Activated CD4-positive, alpha-beta memory T cell treated with anti-CD3 and anti-CD28 coated beads for 36 hours (primary cell): Measurements from ENCODE around the gene ULK2. TPM values are rescaled to one million over a fixed set of nuclear protein-coding genes. Genes with fewer than 3 reads are reported as not detected.
"Not testable (repeated sequence)": the region's sequence is repeated elsewhere in the genome, so short reads cannot be mapped to it uniquely, and the experiment has no call there.

Experiments
- CTCF ChIA-PET: fragments of 350-600 bp; sonication (Branson Sonifier 250); formaldehyde crosslinking; loops from one replicate; lab custom pipeline; 2021; ENCODE audit warnings: antibody characterized with exemption, inconsistent platforms; lab: Charles Lee
- POLR2A ChIA-PET: fragments of 350-600 bp; sonication (Branson Sonifier 250); formaldehyde crosslinking; loops from one replicate; lab custom pipeline; 2021; ENCODE audit warnings: antibody characterized with exemption; lab: Charles Lee
- DNase-seq: peaks from one replicate; pipeline ENCODE4 v3.0.0-alpha.2; 2020
- H3K27ac Mint-ChIP-seq: one replicate; pipeline ENCODE4 v1.8.0; 2021; ENCODE audit warnings: mixed read lengths
- H3K27me3 Mint-ChIP-seq: one replicate; pipeline ENCODE4 v1.8.0; 2021; ENCODE audit warnings: mixed read lengths
- H3K36me3 Mint-ChIP-seq: one replicate; pipeline ENCODE4 v1.8.0; 2021; ENCODE audit warnings: mixed read lengths
- H3K4me1 Mint-ChIP-seq: one replicate; pipeline ENCODE4 v1.8.0; 2021; ENCODE audit warnings: low read depth, mixed read lengths
- H3K4me3 Mint-ChIP-seq: one replicate; pipeline ENCODE4 v1.8.0; 2021; ENCODE audit warnings: mild to moderate bottlenecking, mixed read lengths
- H3K9me3 Mint-ChIP-seq: one replicate; pipeline ENCODE4 v1.8.0; 2021; ENCODE audit warnings: mixed read lengths
- intact Hi-C: fragments of 100-400 bp; cut with micrococcal nuclease; formaldehyde crosslinking; loops from one replicate; pipeline ENCODE4 v1.15.1; 2023
- total RNA-seq, 2 experiments: library from RNA; stranded (reverse); gene quantifications; one replicate each; pipeline ENCODE4 v1.2.3, GENCODE V29; 2021

Gene ULK2
- total RNA-seq, result 10 to 100 TPM; 11.7 to 12.7 TPM

DNA sequence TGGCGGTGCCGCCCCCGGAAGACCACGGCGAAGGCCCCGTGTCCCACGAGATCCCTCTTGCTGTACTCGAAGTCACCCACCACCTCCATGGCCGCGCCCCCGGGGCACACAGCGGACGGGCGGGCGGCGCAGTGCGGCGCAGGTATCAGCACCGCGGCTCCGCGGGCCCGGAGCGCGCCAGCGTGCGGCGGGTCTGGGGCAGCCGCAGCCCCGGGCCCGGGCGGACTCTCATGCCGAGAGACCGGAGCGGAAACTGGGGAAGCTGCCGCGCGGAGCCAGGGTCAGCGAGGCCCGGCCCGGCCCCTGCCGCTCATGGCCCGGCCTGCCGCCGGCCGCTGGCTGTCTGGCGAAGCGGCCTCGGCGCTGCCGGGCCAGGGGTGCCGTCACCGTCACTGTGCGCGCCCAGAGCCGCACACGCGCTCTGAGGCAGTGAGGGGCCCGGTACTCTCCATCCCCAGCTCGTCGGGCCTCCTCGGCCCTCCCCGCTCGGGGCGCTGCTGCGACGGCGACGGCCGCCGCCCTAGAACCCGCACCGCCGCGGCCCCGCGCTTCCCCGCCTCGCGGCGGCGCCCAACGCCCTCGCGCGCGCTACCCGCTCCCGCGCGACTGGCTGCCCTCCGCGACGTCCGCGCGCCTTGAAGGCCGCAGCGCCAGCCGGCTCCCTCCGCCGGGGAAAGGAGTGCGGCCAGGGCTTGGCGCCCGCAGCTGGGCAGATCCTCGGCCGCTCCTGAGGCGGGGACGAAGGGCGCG lies at the start of gene ULK2:
ULK2 (minus strand) TSS at position 608 of the 750 bp plus-strand sequence; CDS start at position 89, 519 bp downstream.
- Mint-ChIP-seq H3K27me3 (no peaks in the 10 kb centered on the region), H3K4me3 (peak within 1 kb of the TSS; percentile 80), H3K36me3 (peaks cover 2% of the 10 kb centered on the region), H3K4me1 (peaks cover 11% of the 10 kb centered on the region), H3K27ac (peak within 1 kb of the TSS; percentile 13), H3K9me3 (no peaks in the 10 kb centered on the region)
- intact Hi-C loops, result loop anchor here (5.0 to 10.0 kb wide), 2 partner anchors 80 to 353 kb away; no protein-coding TSS in a partner anchor
- ChIA-PET POLR2A (interaction anchor here (0.8 to 1.2 kb wide), 3 partner anchors 9 to 110 kb away, joined by 3 to 5 read pairs (median 3); partner anchors contain the start of gene AKAP10), CTCF (no interaction called here)
- DNase-seq, result peak; percentile 56

DNA sequence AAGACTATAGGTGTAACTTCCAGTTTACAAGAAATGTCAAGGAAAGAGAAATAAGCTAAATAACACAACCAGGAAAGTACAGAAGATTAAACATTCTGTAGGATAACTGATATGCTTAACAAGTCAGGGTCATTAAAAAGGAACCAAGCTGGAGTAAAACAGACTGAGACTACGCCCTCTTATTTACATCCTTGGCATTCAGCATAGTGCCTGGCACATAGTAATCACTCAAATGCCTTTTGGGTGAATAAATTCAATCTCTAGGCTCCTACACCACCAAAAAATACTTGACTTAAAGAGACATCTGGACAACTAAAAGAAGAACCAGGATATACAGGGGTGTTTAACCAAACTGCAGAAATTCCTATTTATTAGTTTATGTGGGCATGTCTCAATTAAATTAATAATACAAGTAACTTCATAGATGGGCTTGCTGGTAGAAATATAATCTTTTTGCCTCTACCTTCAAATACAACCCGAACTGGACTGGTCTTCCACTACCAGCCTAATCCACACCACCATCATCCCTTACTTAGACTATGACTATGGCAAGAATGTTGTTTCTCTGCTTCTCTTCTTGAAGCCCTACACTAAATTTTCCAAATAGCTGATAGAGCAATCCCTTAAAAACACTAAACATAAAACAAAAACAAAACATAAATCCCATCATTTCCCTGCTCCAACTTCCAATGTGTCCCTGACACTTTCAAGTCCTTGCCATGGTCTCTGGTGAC lies 47.7 kb upstream of the ULK2 start:
- Mint-ChIP-seq H3K36me3 (peaks cover 32% of the 10 kb centered on the region), H3K9me3 (no peaks in the 10 kb centered on the region), H3K27me3 (no peaks in the 10 kb centered on the region), H3K4me1 (no peaks in the 10 kb centered on the region), H3K27ac (no peak overlapping the region), H3K4me3 (no peak overlapping the region)
- ChIA-PET CTCF (no interaction called here), POLR2A (no interaction called here)
- intact Hi-C loops, result no loop called here
- DNase-seq, result no peak

DNA sequence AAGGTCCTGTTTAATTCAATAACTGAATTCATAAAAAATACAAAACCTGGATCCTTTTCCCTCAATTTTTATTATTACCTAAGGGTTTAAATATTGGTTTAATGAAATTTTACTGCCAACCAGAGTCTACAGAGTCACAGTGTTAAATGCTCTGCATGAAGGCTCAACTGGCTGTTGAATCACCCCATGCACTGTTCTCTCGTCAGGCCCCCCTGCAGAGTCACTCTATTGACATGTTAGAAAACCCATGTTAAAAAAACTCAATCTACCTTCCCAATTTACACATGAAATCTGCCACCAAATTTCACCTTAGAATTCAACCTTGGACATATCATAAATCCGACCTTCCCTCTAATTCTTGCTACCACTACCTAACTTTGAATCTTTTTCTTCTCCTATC lies 43.3 kb upstream of the ULK2 start:
- no peak overlapping the region for H3K4me3 Mint-ChIP-seq
- no peaks in the 10 kb centered on the region for H3K4me1 Mint-ChIP-seq
- CTCF ChIA-PET, result no interaction called here
- DNase-seq, result no peak
- no peaks in the 10 kb centered on the region for H3K27me3 Mint-ChIP-seq
- H3K36me3 Mint-ChIP-seq, result peaks cover 42% of the 10 kb centered on the region
- POLR2A ChIA-PET, result no interaction called here
- no peak overlapping the region for H3K27ac Mint-ChIP-seq
- intact Hi-C loops, result no loop called here
- H3K9me3 Mint-ChIP-seq, result no peaks in the 10 kb centered on the region

DNA sequence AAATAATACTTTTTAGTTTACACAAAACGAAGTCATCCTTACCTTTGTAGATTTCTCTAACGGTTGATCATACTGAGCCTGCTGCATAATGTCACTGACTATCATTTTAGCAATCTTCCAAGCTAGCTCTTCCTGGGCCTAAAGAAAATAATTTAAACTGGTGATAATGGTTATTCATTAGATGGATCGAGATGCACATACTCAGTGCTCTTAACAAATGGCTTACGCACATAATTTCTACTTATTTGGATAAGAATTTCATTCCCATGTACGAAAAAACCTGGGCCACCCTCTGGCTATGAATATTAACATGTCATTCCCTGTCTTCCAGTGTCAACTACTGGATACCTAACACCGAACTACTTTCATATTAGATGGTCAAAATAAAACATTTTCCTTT lies 41.4 kb upstream of the ULK2 start:
- POLR2A ChIA-PET, result no interaction called here

DNA sequence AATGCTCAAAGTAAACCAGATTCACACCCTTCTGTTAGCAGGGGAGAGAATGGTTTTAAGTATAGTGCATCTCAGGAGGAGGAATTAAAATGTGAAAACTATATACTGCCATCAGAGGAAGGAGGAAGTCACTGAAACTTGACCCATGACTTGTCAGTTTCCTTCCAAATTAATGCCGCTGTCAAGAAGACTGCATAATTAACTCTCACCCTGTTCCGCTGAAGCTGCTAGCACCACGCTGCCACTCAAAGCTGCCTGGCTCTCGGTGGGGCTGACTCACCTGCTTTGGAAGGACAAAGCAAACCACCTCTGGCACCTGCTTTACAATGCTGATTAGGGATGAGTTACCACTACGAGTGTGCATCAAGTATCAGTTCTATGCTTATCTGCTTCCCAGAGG lies 37.8 kb upstream of the ULK2 start:
- Mint-ChIP-seq H3K9me3 (no peaks in the 10 kb centered on the region), H3K4me3 (no peak overlapping the region), H3K36me3 (peaks cover 45% of the 10 kb centered on the region), H3K27ac (no peak overlapping the region), H3K4me1 (no peaks in the 10 kb centered on the region), H3K27me3 (no peaks in the 10 kb centered on the region)
- intact Hi-C loops, result no loop called here
- CTCF ChIA-PET, result no interaction called here
- DNase-seq, result no peak
- POLR2A ChIA-PET, result no interaction called here

More for the DNA sequence above, 41.4 kb upstream of the ULK2 start:
- CTCF ChIA-PET, result no interaction called here
- Mint-ChIP-seq H3K36me3 (peaks cover 51% of the 10 kb centered on the region), H3K4me1 (no peaks in the 10 kb centered on the region), H3K27me3 (no peaks in the 10 kb centered on the region), H3K9me3 (no peaks in the 10 kb centered on the region), H3K4me3 (no peak overlapping the region), H3K27ac (no peak overlapping the region)
- no peak for DNase-seq
- intact Hi-C loops, result no loop called here

DNA sequence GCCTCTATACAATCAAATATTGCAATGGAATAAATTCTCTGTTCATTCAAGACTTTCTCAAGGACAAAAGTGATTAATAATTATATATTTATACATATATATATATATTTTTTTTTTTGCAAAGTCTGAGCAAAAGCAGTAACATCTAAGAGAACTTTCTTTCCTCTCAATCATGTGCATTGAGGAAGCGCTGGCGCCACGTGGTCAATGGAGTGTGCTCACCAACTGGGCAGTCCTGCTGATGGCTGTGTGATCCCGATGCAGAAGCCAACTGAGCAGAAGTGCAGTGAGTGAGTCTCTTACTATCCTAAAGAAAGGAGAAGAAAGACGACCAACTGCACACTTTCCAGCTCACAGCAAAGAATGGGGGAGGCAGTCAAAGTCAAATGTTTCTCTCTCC lies 37.2 kb upstream of the ULK2 start:
- no peak for DNase-seq
- Mint-ChIP-seq H3K4me1 (no peaks in the 10 kb centered on the region), H3K36me3 (peaks cover 44% of the 10 kb centered on the region), H3K27ac (no peak overlapping the region), H3K27me3 (no peaks in the 10 kb centered on the region), H3K9me3 (no peaks in the 10 kb centered on the region), H3K4me3 (no peak overlapping the region)
- ChIA-PET POLR2A (no interaction called here), CTCF (no interaction called here)
- intact Hi-C loops, result no loop called here

DNA sequence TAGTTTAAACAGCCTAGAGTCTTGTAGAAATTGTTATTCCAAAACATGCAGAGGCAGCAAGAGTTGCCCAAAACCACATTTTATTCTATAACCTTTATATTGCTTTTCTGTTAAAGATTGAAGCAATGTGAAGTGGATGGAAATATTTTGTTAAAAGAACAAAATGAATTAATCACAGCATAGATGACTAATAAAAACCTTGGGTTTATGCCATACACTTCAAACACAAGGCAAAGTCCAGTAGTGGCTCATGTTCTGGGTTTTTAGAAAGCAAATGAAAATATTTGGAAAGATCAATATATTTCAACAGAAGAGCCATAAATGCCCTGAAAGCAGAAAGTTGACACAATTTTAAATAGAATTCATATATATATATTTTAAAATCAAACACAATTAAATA lies 36.7 kb upstream of the ULK2 start:
- POLR2A ChIA-PET, result no interaction called here
- Mint-ChIP-seq H3K9me3 (no peaks in the 10 kb centered on the region), H3K4me1 (no peaks in the 10 kb centered on the region), H3K27me3 (no peaks in the 10 kb centered on the region), H3K4me3 (no peak overlapping the region), H3K36me3 (peaks cover 41% of the 10 kb centered on the region), H3K27ac (no peak overlapping the region)
- CTCF ChIA-PET, result no interaction called here
- intact Hi-C loops, result no loop called here
- no peak for DNase-seq

DNA sequence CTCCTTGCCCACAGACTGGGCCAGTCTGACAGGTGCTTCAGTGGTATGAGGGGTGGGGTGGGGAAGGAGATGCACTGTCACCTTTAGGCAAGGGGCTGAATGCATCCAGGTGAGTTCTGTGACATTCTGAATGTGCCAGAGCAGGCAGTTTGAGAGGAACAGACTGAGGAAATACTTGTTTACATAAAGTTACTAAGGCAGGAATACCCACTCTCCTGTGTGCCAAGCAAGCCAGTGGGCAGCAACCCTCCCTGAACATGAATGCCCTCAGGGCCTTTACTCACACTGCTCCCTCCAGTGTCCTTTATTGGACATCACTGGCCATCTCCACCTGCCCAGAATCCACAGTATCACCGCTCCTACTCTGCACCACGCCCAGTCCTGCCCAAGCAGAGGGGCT lies 33.1 kb upstream of the ULK2 start:
- H3K4me1 Mint-ChIP-seq, result no peaks in the 10 kb centered on the region
- no peak for DNase-seq
- CTCF ChIA-PET, result no interaction called here
- H3K36me3 Mint-ChIP-seq, result peaks cover 21% of the 10 kb centered on the region
- POLR2A ChIA-PET, result no interaction called here
- H3K27ac Mint-ChIP-seq, result no peak overlapping the region
- no peaks in the 10 kb centered on the region for H3K27me3 Mint-ChIP-seq
- H3K9me3 Mint-ChIP-seq, result no peaks in the 10 kb centered on the region
- intact Hi-C loops, result no loop called here
- no peak overlapping the region for H3K4me3 Mint-ChIP-seq

DNA sequence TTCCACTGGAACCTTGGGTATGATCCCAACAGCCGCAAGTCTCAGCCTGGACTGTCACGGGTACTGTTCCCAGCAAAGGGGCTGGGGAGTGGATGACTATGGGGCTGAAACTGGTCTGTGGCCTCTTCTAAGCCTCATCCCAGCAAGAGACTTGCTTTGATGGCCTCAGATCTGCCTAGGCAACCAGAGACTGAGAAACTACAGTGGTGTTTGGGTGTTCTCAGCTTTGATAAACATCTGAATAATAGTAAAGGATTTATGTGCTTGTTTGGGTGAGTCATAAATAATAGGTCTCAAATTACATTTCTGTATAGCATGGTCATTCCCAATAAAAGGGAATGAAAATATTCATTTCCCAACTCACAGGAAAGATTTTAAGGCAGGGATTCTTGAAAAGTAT lies 30.2 kb upstream of the ULK2 start:
- no peak overlapping the region for H3K27ac Mint-ChIP-seq
- no peaks in the 10 kb centered on the region for H3K27me3 Mint-ChIP-seq
- no peaks in the 10 kb centered on the region for H3K4me1 Mint-ChIP-seq
- ChIA-PET CTCF (no interaction called here), POLR2A (no interaction called here)
- H3K4me3 Mint-ChIP-seq, result no peak overlapping the region
- intact Hi-C loops, result no loop called here
- H3K36me3 Mint-ChIP-seq, result peaks cover 2% of the 10 kb centered on the region
- no peaks in the 10 kb centered on the region for H3K9me3 Mint-ChIP-seq
- no peak for DNase-seq

DNA sequence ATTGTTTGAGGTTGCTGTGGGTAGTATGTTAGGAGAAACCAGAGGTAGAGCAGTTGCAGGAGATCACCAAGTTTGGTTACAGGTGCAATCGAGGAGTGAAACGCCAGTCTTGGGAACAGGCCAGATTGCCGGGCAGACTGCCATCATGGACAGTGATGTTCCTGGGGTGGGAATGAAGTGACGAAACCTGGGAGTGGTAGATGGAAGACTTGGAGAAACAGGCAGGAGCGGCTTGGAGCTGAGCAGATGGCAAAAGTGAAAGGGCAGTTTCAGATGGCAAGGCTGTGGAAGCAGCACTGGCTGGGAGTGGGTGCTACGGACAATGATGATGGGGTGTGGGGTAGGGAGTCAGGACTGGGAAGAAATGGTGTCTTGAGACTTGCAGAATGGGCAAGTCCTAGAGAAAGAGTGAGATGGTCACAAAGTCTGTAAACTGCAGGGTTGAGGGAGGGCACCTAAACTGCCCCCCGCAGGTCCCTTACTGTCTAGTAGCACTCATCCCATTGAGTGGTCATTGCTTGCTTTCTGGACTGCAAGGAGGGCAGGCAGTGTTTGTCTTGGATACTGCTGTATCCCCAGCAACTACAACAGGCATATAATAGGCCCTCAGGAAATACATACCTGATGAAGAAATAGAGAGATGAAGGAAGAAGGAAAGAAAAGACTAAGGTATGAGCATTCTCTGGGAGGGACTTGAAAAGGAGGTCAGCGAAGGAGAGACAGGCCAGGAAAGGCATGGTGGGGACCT lies 29.5 kb upstream of the ULK2 start:
- intact Hi-C loops, result no loop called here
- no peaks in the 10 kb centered on the region for H3K9me3 Mint-ChIP-seq
- H3K36me3 Mint-ChIP-seq, result peaks cover 2% of the 10 kb centered on the region
- ChIA-PET CTCF (no interaction called here), POLR2A (no interaction called here)
- no peaks in the 10 kb centered on the region for H3K4me1 Mint-ChIP-seq
- H3K27me3 Mint-ChIP-seq, result no peaks in the 10 kb centered on the region
- H3K27ac Mint-ChIP-seq, result no peak overlapping the region
- no peak for DNase-seq
- no peak overlapping the region for H3K4me3 Mint-ChIP-seq

DNA sequence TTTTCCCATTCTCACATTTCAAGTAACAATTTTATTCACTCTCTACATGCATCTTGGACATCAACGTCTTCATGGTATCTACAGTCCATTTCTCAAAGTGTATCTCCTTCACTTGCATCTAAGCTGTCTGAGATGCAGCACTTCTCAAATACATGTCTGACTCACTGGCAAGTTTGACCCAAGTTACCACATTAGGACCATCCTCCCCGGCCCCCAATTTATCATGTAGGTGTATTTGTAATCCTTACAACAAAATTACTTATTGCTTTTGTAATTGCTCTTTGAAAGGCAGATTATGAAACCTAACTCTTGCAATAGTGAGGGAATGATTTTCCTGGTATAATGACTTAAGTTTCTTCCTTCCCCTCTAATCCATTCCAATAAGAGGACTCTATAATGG lies 28.9 kb upstream of the ULK2 start:
- ChIA-PET POLR2A (no interaction called here), CTCF (no interaction called here)
- Mint-ChIP-seq H3K27ac (no peak overlapping the region), H3K4me1 (no peaks in the 10 kb centered on the region), H3K4me3 (no peak overlapping the region), H3K36me3 (peaks cover 2% of the 10 kb centered on the region), H3K9me3 (no peaks in the 10 kb centered on the region), H3K27me3 (no peaks in the 10 kb centered on the region)
- intact Hi-C loops, result no loop called here
- no peak for DNase-seq

DNA sequence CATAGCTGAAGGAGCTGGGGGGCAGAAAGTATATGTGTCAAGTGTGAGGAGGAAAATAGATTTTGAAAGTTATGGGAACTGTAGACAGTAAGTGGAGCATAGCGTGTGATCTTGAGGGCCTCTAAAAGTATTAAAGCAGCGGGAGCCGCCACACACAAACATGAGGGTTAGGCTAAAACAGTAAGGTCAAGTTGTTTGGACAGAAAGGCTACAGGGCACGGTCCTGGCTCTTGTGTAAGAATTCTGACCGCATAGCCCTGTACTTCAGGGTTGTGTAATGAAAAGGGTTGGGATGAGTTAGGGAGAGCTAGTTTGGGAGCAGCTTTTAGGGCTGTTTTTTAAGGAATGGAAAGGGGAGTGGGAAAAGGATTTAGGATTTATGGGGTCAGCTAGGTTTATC lies 22.8 kb upstream of the ULK2 start:
- H3K27ac Mint-ChIP-seq, POLR2A ChIA-PET, DNase-seq, H3K36me3 Mint-ChIP-seq, H3K4me1 Mint-ChIP-seq, H3K4me3 Mint-ChIP-seq, H3K9me3 Mint-ChIP-seq, intact Hi-C loops, H3K27me3 Mint-ChIP-seq, CTCF ChIA-PET: not testable (repeated sequence)
